Aorta (tissue), 5 donors: ENCODE measurements around the gene EMID1. TPM values are rescaled to one million over a fixed set of nuclear protein-coding genes. Genes with fewer than 3 reads are reported as not detected.
A peak's percentile ranks its signal among the peaks of the same experiment; 100 is the strongest.
"Not testable (repeated sequence)": the region's sequence is repeated elsewhere in the genome, so short reads cannot be mapped to it uniquely, and the experiment has no call there.

ENCODE experiments used
- ATAC-seq: fragments of 200-7000 bp; cut with Tn5 transposase; one replicate; pipeline ENCODE4 v1.9.1; 2022; ENCODE audit warnings: moderate library complexity; ENCODE audit not compliant: low FRiP score
- DNase-seq, 2 donors: peaks; one replicate each; pipeline ENCODE4 v3.0.0-alpha.2; 2020
- H3K27ac ChIP-seq, 2 donors: one replicate each; pipeline ENCODE4 v1.5.1; 2013; ENCODE audit warnings: low read length in 2 of 2, mild to moderate bottlenecking in 2 of 2, moderate library complexity in 2 of 2, control low read depth in 1 of 2, inconsistent platforms in 1 of 2, low read depth in 1 of 2
- H3K27me3 ChIP-seq, 2 donors: one replicate each; pipeline ENCODE4 v1.6.1; 2013; ENCODE audit warnings: control low read depth in 1 of 2, low read length in 1 of 2, mild to moderate bottlenecking in 1 of 2, moderate library complexity in 1 of 2; ENCODE audit not compliant: insufficient read depth in 2 of 2, control insufficient read depth in 1 of 2
- H3K36me3 ChIP-seq, 2 donors: one replicate each; pipeline ENCODE4 v1.6.1; 2013; ENCODE audit warnings: control low read depth in 1 of 2, low read length in 1 of 2, mild to moderate bottlenecking in 1 of 2; ENCODE audit not compliant: insufficient read depth in 2 of 2, control insufficient read depth in 1 of 2
- H3K4me1 ChIP-seq, 2 donors: one replicate each; pipeline ENCODE4 v1.6.1; 2013; ENCODE audit warnings: low read length in 2 of 2, control low read depth in 1 of 2, mild to moderate bottlenecking in 1 of 2, moderate library complexity in 1 of 2; ENCODE audit not compliant: insufficient read depth in 2 of 2, control insufficient read depth in 1 of 2
- H3K4me3 ChIP-seq, 2 donors: one replicate each; pipeline ENCODE4 v1.5.1; 2013; ENCODE audit warnings: low read length in 2 of 2, control low read depth in 1 of 2, mild to moderate bottlenecking in 1 of 2
- H3K9me3 ChIP-seq: one replicate; pipeline ENCODE4 v1.6.1; 2013; ENCODE audit warnings: mild to moderate bottlenecking, low read length; ENCODE audit not compliant: control insufficient read depth
- WGBS, 2 donors: extraction: QIAGEN DNeasy Blood & Tissue Kit; methylation state at CpG; one replicate each; pipeline ENCODE4 v1.1.7; 2013; 5-methylcytosine and 5-hydroxymethylcytosine counted together
- intact Hi-C, 2 donors: fragments of 100-400 bp; cut with DNase I; formaldehyde crosslinking; loops; one replicate each; pipeline versions ENCODE4 v1.14.2 to v1.15.0; 2022
- polyA plus RNA-seq, 2 donors: library from polyadenylated mRNA; stranded (reverse); fragments of 200-250 nt; gene quantifications; one replicate each; pipeline ENCODE4 v1.2.3, GENCODE V29; 2013
- total RNA-seq, 2 donors: library from RNA; stranded (reverse); fragmentation: NEBNext Ultra II Directional; extraction: Animal tissue kit (Norgen Biotek cat#: 25700); gene quantifications; one replicate each; pipeline ENCODE4 v1.2.1, GENCODE V29; 2021
- donor health status: healthy with polysubstance abuse.
- donor health status: Bipolar disorder and iron deficiency.
- donor health status: DM: no; HTN: no; CAD: no.
- donor health status: DM: no; HTN: no; CAD: no.
- donor health status: DM: yes; HTN: yes; CAD: no.

The EMID1 gene
- total and polyA plus RNA-seq, 4 donors = 0.13 to 7.0 (median 0.95) TPM

DNA sequence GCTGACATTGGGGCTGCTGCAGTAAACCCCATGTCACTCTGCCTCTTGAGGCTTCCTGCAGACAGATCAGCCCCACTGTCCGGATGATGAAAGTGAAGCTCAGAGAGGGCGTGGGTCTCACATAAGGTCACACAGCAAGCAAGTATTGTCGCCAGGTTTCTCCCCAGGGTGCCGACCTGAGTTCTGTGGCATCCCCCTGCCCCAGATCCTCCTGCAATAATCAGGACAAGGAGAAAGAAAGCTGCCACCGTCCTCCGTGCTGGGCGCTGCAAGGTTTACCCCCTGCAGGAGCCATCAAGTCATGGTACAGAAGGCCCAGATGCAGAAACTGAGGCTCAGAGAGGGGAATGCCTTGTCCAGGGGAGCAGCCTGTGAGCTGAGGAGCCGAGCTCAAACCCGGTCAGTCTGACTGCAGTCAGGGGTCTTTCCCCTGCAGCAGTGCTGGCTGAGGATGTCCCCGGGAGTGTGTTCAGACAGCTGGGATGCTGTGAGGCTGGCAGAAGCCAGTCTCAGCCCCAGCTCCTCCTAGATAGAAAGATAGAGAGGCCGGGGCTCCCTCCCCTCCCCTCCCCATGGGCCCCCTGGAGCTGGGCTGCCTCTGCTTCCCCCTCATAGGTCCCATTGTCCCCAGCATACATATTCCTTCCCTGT lies 13.2 kb downstream of the EMID1 start:
- ATAC-seq (no peak), DNase-seq (peak in 1 of 2 donors; percentile 29)
- WGBS, 2 donors = 90% methylated on average over 11 of the region's 11 CpGs
- no peak overlapping the region for H3K27ac ChIP-seq
- no peak overlapping the region for H3K4me3 ChIP-seq
- H3K4me1 ChIP-seq = no peaks in the 10 kb centered on the region
- no peaks in the 10 kb centered on the region for H3K27me3 ChIP-seq
- H3K36me3 ChIP-seq = no peaks in the 10 kb centered on the region
- intact Hi-C loops = no loop called here
- no peaks in the 10 kb centered on the region for H3K9me3 ChIP-seq

DNA sequence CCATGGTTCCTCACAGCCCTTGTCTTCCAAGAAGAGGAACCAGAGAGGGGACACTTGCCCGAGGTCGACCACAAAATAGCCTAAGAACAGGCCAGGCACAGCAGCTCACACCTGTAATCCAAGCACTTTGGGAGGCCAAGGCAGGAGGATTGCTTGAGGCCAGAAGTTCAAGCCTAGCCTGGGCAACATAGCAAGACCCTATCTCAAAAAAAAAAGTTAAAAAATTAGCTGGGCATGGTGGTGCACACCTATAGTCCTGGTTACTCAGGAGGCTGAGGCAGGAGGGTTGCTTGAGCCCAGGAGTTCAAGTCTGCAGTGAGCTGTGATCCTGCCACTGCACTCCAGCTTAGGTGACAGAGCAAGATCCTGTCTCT lies 13.7 kb downstream of the EMID1 start:
- ATAC-seq, H3K4me1 ChIP-seq, H3K9me3 ChIP-seq, H3K4me3 ChIP-seq, intact Hi-C loops, H3K27ac ChIP-seq, H3K27me3 ChIP-seq, DNase-seq, H3K36me3 ChIP-seq: not testable (repeated sequence)
- 78 to 82% methylated on average over 2 of the region's 2 CpGs for WGBS, 2 donors

DNA sequence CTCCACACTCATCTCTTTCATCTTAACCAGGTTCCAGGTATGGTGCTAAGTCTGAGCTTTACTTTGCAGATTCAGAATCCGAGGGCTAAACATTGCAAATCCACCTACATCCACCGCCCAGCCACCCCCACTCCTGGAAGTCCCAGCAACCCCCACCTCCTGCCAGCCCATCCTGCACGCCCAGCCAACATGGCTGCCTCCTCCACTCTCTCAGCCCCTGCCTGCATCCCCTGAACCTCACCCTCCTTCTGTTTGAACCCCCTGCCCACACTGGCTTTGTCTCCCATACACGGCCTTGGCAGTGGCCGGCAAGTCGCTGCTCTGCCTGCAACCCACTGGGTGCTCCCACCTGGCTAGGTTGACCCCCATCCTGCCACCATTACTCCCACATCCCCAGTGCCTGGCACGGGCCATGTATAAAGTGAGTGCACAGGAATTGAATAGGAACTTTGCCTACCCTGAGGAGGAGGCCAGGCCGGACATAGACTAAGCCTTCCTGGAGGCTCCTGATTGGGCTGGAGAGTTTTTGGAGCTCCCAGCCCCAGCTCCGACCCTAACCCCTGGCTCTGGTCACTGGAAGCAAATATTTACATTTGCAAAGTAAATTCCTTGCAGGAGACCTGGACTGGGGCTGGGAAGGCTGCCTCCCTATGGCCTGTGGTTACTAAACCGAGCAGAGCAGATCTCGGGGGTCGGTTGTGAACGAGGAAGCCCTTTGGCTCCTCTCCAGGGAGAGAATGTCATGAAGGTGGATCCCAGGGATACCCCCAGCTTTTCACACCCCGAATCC lies 14.4 kb downstream of the EMID1 start:
- peak in 1 of 2 donors; percentile 36 for DNase-seq
- Histone ChIP-seq H3K27ac (no peak overlapping the region), H3K36me3 (no peaks in the 10 kb centered on the region), H3K9me3 (no peaks in the 10 kb centered on the region), H3K4me1 (no peaks in the 10 kb centered on the region), H3K4me3 (no peak overlapping the region), H3K27me3 (no peaks in the 10 kb centered on the region)
- 64 to 69% methylated on average over 14 of the region's 14 CpGs for WGBS, 2 donors
- intact Hi-C loops = no loop called here
- ATAC-seq = no peak

DNA sequence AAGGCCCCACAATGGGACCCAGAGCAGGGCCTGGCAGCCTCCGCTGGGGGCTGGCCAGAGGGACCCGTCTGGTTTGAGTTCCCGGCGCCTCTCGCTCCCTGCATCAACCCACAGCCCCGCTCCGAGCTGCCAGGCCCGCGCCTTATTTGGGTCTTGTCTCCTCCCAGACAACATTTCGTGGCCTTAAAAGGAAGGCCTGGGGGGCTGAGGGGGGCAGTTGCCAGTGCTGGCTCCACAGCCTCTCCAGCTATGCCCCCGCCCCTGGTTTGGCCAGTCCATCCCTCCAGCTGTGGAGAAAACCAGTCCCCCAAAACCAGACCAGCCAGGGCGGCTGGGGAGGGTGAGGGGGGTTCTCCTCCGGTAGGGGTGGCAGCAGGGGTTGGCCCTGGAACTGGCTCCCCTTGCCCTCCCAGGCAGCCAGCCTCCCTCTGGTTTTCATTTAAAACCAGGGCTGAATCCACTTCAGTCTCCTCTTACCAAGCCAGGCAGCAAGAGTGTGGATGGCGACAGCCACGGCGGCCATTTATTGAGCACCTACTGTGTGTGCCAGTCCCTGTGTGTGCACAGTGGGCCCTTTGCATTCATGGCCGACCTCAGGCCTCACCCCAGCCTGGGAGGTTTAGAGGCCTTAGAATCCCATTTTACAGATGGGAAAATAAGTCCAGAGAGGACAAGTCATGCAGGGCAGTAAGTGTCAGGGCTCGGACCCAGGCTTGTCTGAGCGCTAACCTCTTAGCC lies 18.6 kb downstream of the EMID1 start:
- Histone ChIP-seq H3K9me3 (no peaks in the 10 kb centered on the region), H3K4me1 (no peaks in the 10 kb centered on the region), H3K4me3 (no peak overlapping the region), H3K27ac (no peak overlapping the region), H3K36me3 (no peaks in the 10 kb centered on the region), H3K27me3 (no peaks in the 10 kb centered on the region)
- 24 to 27% methylated on average over 18 to 19 of the region's 19 CpGs for WGBS, 2 donors
- ATAC-seq = peak; percentile 31
- intact Hi-C loops = no loop called here
- DNase-seq = peak in 1 of 2 donors; percentile 62

DNA sequence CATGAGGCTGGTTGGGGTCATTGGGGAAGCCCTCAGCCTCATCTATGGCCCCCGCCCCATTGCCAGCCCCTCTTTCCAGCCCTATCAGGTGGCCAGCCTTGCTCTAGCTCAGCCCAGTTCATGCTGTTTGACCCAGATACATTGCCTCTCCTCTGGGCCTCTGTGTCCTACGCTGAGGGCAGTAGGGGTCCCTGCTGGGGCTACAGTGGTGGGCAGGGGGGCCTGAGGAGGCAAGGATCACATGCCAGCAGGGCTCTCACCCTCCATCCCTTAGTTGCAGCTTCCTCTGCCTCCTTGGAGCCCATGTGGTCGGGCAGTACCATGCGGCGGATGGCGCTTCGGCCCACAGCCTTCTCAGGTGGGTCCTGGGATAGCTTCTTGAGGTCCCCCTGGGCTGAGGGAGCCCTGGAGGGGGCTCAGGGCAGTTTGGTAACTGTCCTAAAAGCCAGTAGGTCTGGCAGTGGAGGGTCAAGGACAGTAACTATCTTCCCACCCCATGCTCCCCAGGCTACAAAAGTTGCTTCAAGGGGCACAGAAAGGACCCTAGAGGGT lies 19.2 kb downstream of the EMID1 start:
- H3K36me3 ChIP-seq = no peaks in the 10 kb centered on the region
- WGBS, 2 donors = 94 to 95% methylated on average over 7 of the region's 7 CpGs
- H3K27me3 ChIP-seq = no peaks in the 10 kb centered on the region
- no peak overlapping the region for H3K27ac ChIP-seq
- intact Hi-C loops = no loop called here
- peak in 1 of 2 donors; percentile 37 for DNase-seq
- no peaks in the 10 kb centered on the region for H3K9me3 ChIP-seq
- ATAC-seq = no peak
- no peak overlapping the region for H3K4me3 ChIP-seq
- no peaks in the 10 kb centered on the region for H3K4me1 ChIP-seq

DNA sequence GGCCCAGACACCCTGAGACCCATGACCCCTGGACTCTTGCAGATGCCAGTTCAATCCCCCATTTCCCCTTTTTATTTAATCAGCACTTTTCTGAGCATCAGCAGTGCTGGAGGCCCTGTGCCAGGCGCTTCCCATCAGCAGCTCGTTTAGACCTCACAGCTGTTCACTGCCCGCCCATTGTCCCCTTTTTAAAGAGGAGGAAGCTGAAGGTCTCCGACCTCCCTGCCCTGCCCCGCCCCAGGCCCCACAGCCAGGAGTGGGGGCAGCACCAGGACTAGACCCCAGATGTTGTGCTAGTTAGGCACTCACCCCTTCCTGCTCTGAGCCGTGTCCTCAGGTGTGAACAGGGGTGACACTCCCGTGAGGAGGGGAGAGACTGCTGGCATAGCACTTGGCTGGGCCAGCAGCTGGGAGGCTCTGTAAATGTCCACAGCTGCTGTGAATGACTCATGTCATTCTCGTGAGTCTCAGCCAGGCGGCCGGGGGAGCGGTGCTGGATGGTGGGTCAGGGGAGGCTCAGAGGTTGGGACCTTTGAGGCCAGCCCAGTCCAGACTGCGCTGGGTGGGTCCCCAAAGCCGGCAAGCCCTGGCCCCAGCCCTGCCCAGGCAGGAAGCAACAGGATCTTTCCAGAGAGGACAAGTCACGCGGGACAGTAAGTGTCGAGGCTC lies 19.9 kb downstream of the EMID1 start:
- Histone ChIP-seq H3K27ac (no peak overlapping the region), H3K4me1 (no peaks in the 10 kb centered on the region), H3K36me3 (no peaks in the 10 kb centered on the region), H3K4me3 (no peak overlapping the region), H3K27me3 (no peaks in the 10 kb centered on the region), H3K9me3 (no peaks in the 10 kb centered on the region)
- DNase-seq = peak; percentile 83
- 32 to 35% methylated on average over 16 of the region's 16 CpGs for WGBS, 2 donors
- ATAC-seq = peak; percentile 58
- intact Hi-C loops = no loop called here

DNA sequence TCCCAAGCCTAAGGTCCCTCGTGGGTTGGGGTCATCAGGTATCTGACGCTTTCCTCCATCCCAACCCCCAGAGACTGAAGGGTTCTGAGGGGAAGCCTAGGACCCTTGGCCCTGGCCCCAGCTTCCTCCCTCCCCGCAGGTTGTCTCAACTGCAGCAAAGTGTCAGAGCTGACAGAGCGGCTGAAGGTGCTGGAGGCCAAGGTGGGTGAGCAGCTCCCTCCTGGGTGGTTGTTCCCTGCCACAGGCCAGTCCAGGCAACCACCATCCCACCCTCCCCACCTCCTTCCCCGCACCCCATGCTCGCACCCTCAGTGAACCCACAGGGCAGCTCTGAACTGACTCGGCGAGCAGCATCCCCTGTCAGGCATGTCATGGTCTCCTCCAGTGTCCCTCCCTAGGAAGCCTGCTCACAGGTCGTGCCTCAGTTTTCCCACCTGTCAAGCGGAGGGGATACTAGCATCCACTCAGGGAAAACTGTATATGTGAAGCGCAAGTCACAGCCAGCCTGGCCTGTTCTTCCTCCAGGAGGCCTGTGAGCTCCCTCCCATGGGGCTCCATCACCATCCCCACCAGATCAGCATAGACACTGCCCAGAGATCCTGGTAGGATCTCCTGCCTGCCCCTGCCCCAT lies 20.8 kb downstream of the EMID1 start:
- ATAC-seq (no peak), DNase-seq (peak in 1 of 2 donors; percentile 47)
- H3K36me3 ChIP-seq = no peaks in the 10 kb centered on the region
- 93 to 96% methylated on average over 11 of the region's 11 CpGs for WGBS, 2 donors
- H3K4me3 ChIP-seq = no peak overlapping the region
- no peaks in the 10 kb centered on the region for H3K4me1 ChIP-seq
- intact Hi-C loops = no loop called here
- no peak overlapping the region for H3K27ac ChIP-seq
- H3K27me3 ChIP-seq = no peaks in the 10 kb centered on the region
- no peaks in the 10 kb centered on the region for H3K9me3 ChIP-seq
